ENCODE measurements around the gene CAMK2B.

The CAMK2B gene

GRCh38 chr7:44341401-44341800 lies 16.0 kb upstream of the CAMK2B start:
- no peak overlapping the region for H3K4me3 ChIP-seq (ENCODE audit: low read length)
- no peak for TF ChIP-seq ZNF274 (IDR thresholded peaks at IDR 0.05; ENCODE audit: low read depth, low read length)

GRCh38 chr7:44338600-44338999 lies 13.2 kb upstream of the CAMK2B start:
- no peak overlapping the region for H3K4me3 ChIP-seq (ENCODE audit: low read length)
- TF ChIP-seq ZNF274 (IDR thresholded peaks at IDR 0.05; ENCODE audit: low read depth, low read length), result no peak

GRCh38 chr7:44336491-44336890 lies 11.1 kb upstream of the CAMK2B start:
- no peak for TF ChIP-seq ZNF274 (IDR thresholded peaks at IDR 0.05; ENCODE audit: low read depth, low read length)

GRCh38 chr7:44335184-44335583 lies 9.8 kb upstream of the CAMK2B start:
- TF ChIP-seq ZNF274 (IDR thresholded peaks at IDR 0.05; ENCODE audit: low read depth, low read length), result no peak
- H3K4me3 ChIP-seq (ENCODE audit: low read length), result no peak overlapping the region

More at GRCh38 chr7:44336491-44336890, 11.1 kb upstream of the CAMK2B start:
- H3K4me3 ChIP-seq (ENCODE audit: low read length), result no peak overlapping the region

- no peak for TF ChIP-seq ZNF274 (IDR thresholded peaks at IDR 0.05; ENCODE audit: low read depth, low read length)
- no peak overlapping the region for H3K4me3 ChIP-seq (ENCODE audit: low read length)
Measured at GRCh38 chr7:44334734-44335097, 9.3 kb upstream of the CAMK2B start.

GRCh38 chr7:44333911-44334733 lies 8.7 kb upstream of the CAMK2B start:
- TF ChIP-seq ZNF274 (IDR thresholded peaks at IDR 0.05; ENCODE audit: low read depth, low read length), result no peak
- H3K4me3 ChIP-seq (ENCODE audit: low read length), result no peak overlapping the region

GRCh38 chr7:44331682-44332081 lies 6.3 kb upstream of the CAMK2B start:
- H3K4me3 ChIP-seq (ENCODE audit: low read length), result no peak overlapping the region
- TF ChIP-seq ZNF274 (IDR thresholded peaks at IDR 0.05; ENCODE audit: low read depth, low read length), result no peak

GRCh38 chr7:44330331-44330730 lies 4.9 kb upstream of the CAMK2B start:
- no peak overlapping the region for H3K4me3 ChIP-seq (ENCODE audit: low read length)
- no peak for TF ChIP-seq ZNF274 (IDR thresholded peaks at IDR 0.05; ENCODE audit: low read depth, low read length)

GRCh38 chr7:44329888-44330287 lies 4.5 kb upstream of the CAMK2B start:
- no peak overlapping the region for H3K4me3 ChIP-seq (ENCODE audit: low read length)
- no peak for TF ChIP-seq ZNF274 (IDR thresholded peaks at IDR 0.05; ENCODE audit: low read depth, low read length)

- no peak for TF ChIP-seq ZNF274 (IDR thresholded peaks at IDR 0.05; ENCODE audit: low read depth, low read length)
- H3K4me3 ChIP-seq (ENCODE audit: low read length), result no peak overlapping the region
Measured at GRCh38 chr7:44329081-44329480, 3.7 kb upstream of the CAMK2B start.

DNA sequence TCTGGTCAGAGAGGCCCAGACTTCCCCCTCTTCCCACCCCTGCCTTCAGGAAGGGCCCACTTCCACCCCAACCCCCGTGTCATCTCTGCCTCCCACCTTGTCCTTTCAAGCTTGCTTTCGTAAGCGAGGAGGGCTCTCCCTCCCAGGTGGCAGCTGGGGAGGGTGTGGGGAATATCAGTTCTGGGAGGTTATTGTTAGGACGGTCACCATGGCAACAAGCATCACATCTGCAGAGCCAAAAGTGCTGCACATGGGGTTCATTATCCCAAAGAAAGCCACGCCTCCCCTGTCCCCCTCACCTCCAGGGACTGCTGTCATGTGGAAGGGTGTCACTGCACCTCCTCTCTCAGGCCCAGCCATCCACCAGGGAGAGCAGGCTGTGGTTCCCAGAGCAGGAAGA lies 2.6 kb upstream of the CAMK2B start:
- H3K4me3 ChIP-seq (ENCODE audit: low read length), result no peak overlapping the region
- TF ChIP-seq ZNF274 (IDR thresholded peaks at IDR 0.05; ENCODE audit: low read depth, low read length), result no peak

- no peak overlapping the region for H3K4me3 ChIP-seq (ENCODE audit: low read length)
- TF ChIP-seq ZNF274 (IDR thresholded peaks at IDR 0.05; ENCODE audit: low read depth, low read length), result no peak
Measured at GRCh38 chr7:44326261-44327125, 1.1 kb upstream of the CAMK2B start.

- H3K4me3 ChIP-seq (ENCODE audit: low read length), result no peak overlapping the region
- no peak for TF ChIP-seq ZNF274 (IDR thresholded peaks at IDR 0.05; ENCODE audit: low read depth, low read length)
Measured at GRCh38 chr7:44325811-44326241, 432 bp upstream of the CAMK2B start.

DNA sequence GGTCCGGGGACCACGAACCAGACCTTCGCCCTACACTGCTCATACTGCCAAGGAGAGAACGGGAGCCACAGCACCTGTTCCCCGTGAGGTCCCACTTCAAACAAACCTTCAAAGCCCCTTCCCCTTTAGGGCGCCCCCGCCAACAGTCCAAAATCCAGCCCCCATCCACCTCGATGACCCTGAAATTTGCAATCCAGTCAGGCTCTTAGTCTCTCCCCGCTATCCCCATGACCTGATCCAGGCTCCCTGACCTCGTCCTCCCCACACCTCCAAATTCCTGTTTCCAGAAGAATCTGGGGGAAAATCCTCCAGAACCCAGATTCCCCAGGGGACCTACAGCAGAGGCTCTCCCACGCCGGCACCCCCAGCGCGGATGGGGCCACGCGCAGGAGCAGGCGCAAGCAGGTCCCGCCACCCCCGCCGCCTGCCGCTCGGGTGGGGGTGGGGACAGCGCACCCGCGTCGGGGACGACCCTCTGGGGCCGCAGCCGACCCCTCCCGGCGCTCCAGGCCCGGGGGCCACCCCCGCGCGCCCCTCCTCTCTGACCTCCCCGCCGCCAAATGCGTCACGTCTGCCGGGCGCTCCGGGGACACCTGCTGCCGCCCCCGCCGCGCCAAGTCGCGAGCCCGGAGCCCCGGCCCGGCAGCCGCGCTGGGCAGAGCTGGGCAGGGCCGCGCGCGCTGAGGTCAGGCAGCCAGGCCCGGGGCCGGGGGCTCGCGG lies 753 bp downstream of the CAMK2B start:
- H3K4me3 ChIP-seq (ENCODE audit: low read length), result no peak overlapping the region
- no peak for TF ChIP-seq ZNF274 (IDR thresholded peaks at IDR 0.05; ENCODE audit: low read depth, low read length)

All from GM08714 (cell line).